GM20431 (cell line): Measurements from ENCODE around the gene KCNJ13.
"Not testable (repeated sequence)": the region's sequence is repeated elsewhere in the genome, so short reads cannot be mapped to it uniquely, and the experiment has no call there.

Experiments
- in situ Hi-C: fragments of 300-500 bp; cut with MseI, MboI; formaldehyde crosslinking; loops from one replicate; pipeline ENCODE4 v1.15.0; 2020; ENCODE audit warnings: low sequenced_read_pairs; ENCODE audit not compliant: unreplicated experiment

The KCNJ13 gene

DNA sequence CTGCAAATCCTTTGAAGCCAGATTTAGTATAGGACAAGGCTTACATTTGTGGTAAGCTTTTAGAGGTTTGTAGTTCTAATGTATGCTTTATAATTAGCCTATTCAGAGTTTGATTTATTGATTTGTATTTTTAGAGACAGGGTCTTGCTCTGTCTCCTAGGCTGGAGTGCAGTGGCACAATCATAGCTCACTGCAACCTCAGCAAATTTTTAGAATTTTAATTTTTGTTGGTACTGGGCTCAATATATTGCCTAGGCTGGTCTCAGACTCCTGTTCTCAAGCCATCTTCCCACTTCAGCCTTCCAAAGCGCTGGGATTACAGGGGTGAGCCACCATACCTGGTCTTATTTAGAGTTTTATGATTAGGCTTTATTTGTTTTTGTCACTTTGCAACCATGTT lies 4.5 kb downstream of the KCNJ13 start:
- in situ Hi-C loops, result no loop called here

- in situ Hi-C loops, result no loop called here
These were observed 6.2 kb downstream of the KCNJ13 start for GRCh38 chr2:232770207-232770606.

DNA sequence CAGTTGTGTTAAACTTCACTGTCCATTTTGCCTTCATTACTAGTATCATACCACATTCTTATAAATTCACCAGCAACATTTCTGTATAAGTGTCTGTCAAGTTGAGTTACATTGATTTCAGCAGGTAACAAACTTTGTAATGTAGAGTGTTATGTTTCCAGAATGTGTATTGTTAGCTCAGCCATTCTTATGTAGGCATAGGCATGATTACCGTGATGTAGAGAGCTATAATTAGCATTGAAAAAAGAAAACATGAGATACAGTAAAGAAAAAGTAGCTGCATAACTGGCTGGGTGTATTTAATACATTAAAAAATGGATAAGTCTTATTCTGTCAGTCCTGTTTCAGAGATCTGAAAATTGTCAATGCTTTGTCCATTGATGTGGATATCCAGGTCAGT lies 8.5 kb downstream of the KCNJ13 start:
- in situ Hi-C loops, result no loop called here

DNA sequence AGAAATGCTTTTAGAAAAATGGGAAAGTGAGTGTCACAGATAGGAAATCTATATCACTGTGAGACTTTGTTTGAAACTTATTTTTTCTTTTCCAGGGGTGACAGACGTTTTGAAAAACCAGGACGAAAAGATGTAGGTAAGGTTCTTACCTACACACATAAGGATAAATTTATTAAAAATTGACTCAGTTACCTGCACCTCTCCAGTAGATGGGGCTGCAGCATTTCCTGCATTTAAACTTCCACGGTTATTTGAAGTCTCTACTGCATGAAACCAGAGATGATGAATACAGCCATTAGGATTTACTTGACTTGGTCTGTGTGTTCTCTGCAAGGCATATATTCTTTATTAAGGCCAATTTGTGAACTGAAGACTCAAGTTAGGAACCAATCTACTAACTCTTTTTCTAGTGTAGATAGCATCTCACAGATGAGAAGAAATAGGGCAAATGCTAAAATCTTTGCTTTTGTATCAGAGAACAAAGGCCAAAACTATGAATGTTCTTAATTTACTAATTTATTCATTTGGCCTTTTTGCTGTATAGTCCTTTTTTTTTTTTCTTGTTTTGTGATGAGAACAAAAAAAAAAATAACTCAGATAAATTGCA lies 15.0 kb downstream of the KCNJ13 start:
- in situ Hi-C loops, result no loop called here

DNA sequence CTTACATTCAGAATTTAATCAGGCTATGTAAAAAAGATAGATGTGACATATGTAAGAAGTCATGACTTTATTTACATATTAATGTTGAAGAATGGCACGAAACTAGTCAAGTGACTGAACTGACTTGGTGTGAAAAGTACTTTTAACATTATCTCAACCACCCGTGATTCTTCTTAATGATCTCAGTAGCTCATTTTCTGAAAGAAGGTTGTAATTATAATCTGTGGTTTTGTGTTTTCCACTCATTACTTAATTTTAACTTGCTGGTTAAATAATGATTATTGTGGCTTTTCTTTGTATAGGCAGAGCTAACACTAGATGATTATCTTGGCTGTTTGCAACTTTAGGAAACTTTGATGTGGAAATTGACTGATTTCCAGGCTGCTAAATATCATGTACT lies 18.5 kb downstream of the KCNJ13 start:
- in situ Hi-C loops, result no loop called here

GRCh38 chr2:232750135-232750671 lies 26.2 kb downstream of the KCNJ13 start:
- in situ Hi-C loops, result no loop called here

GRCh38 chr2:232749331-232749730 lies 27.0 kb downstream of the KCNJ13 start:
- in situ Hi-C loops, result no loop called here

DNA sequence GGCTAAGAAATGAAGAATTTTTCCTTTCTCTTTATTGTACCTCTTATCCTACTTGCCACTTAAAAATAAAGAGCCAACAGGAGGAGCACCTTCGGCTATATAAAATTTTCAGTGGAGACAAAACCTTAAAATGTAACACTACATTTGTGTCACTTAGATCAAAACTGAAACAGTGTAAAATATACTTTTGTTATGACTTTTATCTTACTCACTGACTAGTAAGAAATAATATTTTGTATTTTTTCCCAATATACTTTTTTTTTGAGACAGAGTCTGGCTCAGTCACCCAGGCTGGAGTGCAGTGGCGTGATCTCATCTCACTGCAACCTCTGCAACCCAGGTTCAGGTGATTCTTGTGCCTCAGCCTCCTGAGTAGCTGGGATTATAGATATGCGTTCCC lies 28.3 kb downstream of the KCNJ13 start:
- in situ Hi-C loops, result no loop called here

- in situ Hi-C loops, result no loop called here
These were observed 31.4 kb downstream of the KCNJ13 start for GRCh38 chr2:232744963-232745362.

- in situ Hi-C loops, result no loop called here
These were observed 34.4 kb downstream of the KCNJ13 start for GRCh38 chr2:232741972-232742371.

GRCh38 chr2:232741294-232741693 lies 35.1 kb downstream of the KCNJ13 start:
- in situ Hi-C loops, result no loop called here

DNA sequence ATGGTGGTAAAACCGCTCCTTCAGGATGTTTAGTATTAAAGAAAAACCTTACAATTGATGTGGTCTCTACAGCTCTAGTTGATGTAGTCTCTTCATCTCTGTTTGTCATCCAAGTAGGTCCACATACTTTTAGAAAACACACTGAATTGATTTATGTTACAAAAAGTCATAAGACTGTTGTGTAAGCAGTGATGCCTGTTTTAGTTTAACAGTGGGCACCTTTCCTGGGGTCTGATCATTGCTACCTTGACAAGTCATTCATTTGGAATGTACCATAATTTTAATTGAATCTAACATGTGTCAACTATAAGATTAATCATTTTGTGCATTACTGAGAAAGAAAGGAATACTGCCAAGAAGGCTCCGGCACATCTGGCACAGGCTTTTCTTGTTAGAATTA lies 44.9 kb downstream of the KCNJ13 start:
- in situ Hi-C loops, result no loop called here

DNA sequence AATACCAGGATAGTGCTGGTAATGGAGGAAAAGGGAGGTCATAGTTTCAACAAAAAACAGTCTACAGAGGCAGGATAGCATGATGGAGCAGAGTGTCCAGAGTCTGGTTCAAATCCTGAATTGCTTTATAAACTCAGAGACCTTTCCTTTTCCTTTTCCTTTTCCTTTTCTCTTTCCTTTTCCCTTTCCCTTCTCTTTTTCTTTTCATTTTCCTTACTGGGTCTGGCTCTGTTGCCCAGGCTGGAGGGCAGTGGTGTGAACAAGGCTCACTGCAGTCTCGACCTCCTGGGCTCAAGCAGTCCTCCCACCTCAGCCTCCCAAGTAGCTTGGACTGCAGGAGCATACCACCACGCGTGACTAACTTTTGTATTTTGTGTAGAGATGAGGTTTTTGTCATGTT lies 47.6 kb downstream of the KCNJ13 start:
- in situ Hi-C loops, result no loop called here

- in situ Hi-C loops, result no loop called here
These were observed 53.3 kb downstream of the KCNJ13 start for GRCh38 chr2:232723027-232723426.

GRCh38 chr2:232721882-232722281 lies 54.5 kb downstream of the KCNJ13 start:
- in situ Hi-C loops, result no loop called here

DNA sequence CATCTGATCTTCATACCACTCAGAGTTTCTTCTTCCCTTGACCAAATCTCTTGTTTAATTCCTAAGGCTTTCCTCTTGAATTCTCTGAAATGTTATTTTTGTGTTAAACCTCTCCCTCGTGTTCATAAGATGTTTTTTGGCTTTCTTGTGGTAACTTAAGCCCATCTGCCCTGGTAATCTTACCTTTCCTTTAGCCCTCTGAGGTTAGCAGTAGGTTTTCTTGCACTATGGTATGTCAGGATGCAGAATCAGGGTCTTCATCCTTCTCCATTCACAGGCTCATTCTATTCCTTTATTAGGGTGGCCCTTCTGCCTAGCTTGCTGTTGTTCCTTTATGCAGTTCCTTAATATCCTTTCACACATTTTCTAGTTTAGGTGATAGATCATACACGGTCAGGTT lies 55.1 kb downstream of the KCNJ13 start:
- in situ Hi-C loops, result no loop called here

- in situ Hi-C loops, result not testable (repeated sequence)
These were observed 56.3 kb downstream of the KCNJ13 start for GRCh38 chr2:232720056-232720455.
